Measurements from ENCODE around the gene EIF4E.
"Not testable (repeated sequence)": the region's sequence is repeated elsewhere in the genome, so short reads cannot be mapped to it uniquely, and the experiment has no call there.

EIF4E gene

GRCh38 chr4:98872120-98872906, 56.6 kb downstream of the EIF4E start:
- not testable (repeated sequence) for DNase-seq

GRCh38 chr4:98867648-98868047, 61.3 kb downstream of the EIF4E start:
- no peak for DNase-seq

- no peak for DNase-seq
Measured at GRCh38 chr4:98865059-98865458, 63.9 kb downstream of the EIF4E start.

DNA sequence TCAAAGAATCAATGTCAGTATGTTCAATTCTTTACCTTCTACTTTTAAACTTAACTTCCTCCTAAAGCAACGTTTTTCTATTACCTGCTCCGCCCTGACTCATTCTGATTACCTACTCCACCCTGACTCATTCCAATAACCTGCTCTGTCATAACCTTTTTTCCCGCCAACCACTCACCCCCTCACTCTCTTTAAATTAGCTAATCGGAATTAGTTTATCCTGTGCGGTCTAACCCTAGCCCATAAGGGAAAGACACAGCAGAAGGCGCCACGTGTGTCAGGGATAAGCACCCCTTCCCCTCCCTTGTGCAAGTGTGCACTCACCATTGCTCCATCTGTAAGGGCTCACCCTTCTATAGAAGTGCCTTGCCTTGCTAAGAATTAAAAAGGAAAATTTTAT, 64.4 kb downstream of the EIF4E start:
- DNase-seq = no peak

DNA sequence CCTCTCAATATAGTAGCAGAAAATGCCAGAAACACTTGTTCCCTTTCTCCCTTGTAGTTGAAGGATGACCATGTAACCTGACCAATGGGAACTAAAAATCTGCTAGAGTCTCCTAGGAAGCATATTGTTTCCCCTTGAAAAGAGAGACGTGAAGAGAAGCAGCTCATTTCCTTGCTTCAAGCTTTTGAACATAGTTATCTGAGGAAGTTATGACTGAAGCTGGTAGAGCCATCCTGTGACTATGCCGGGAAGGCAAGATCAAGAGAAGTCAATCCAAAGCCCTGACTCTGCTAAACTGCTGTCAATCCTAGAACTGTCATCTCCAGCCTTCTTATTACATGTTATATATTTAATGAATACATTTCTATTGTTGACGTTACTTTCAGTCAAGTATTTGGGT, 66.6 kb downstream of the EIF4E start:
- DNase-seq = no peak

GRCh38 chr4:98861100-98861884, 67.6 kb downstream of the EIF4E start:
- DNase-seq = no peak

DNA sequence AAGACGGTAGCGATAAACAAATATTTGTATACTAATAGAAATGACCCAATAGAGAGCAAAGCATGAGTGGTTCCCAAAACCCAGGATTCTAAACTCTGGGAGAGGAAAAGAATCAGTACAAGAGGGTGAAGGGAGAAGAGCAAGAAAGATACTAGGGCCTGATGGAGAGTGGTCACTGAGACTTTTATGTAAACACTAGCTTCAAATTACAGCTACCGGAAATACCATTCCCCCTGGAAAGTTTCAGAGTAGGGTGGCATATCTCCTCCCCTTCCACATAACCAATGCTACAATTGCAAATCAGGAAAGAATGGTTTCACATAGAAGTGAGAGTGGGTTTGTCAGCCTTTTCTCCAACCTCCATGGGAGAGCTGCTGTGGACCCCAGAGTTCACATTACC, 77.1 kb downstream of the EIF4E start:
- DNase-seq = no peak

- DNase-seq = no peak
Measured at GRCh38 chr4:98850937-98851336, 78.0 kb downstream of the EIF4E start.

- DNase-seq = no peak
Measured at GRCh38 chr4:98848448-98848847, 80.5 kb downstream of the EIF4E start.

GRCh38 chr4:98845960-98846359, 83.0 kb downstream of the EIF4E start:
- no peak for DNase-seq

- not testable (repeated sequence) for DNase-seq
Measured at GRCh38 chr4:98842917-98843316, 86.0 kb downstream of the EIF4E start.

GRCh38 chr4:98838977-98839618, 89.8 kb downstream of the EIF4E start:
- no peak for DNase-seq

- DNase-seq = no peak
Measured at GRCh38 chr4:98838531-98838930, 90.4 kb downstream of the EIF4E start.

DNA sequence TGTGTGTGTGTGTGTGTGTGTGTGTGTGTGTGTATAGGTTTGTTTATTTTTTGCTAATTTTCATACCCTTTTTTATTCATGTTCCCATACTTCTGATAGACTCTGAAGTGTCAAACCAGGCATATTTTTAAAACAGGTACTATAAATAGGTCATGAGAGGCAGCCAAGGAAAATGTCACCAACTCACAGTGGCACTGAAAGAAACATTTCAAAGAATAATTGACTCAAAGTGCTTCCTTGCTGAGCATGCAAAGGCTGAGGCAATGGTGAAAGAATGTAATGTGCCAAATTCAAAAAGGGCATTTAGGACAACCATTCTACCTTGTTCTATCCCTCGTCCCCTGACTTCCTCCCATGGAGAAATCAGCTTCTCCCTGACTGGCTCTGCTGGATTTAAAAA, 95.5 kb downstream of the EIF4E start:
- no peak for DNase-seq

GRCh38 chr4:98831036-98831435, 97.9 kb downstream of the EIF4E start:
- not testable (repeated sequence) for DNase-seq

All from NCI-H187 (cell line).